Stimulated activated CD8-positive, alpha-beta memory T cell treated with anti-CD3 and anti-CD28 coated beads, Interleukin-2, amount 100 ng/mL, for 48 hours (primary cell): ENCODE measurements around the gene HDDC2.
"Not testable (repeated sequence)": the region's sequence is repeated elsewhere in the genome, so short reads cannot be mapped to it uniquely, and the experiment has no call there.

Experiments
- DNase-seq, 2 donors: peaks; one replicate each; pipeline ENCODE4 v3.0.0-alpha.2; 2020; ENCODE audit warnings: low read depth in 2 of 2

HDDC2 gene

DNA sequence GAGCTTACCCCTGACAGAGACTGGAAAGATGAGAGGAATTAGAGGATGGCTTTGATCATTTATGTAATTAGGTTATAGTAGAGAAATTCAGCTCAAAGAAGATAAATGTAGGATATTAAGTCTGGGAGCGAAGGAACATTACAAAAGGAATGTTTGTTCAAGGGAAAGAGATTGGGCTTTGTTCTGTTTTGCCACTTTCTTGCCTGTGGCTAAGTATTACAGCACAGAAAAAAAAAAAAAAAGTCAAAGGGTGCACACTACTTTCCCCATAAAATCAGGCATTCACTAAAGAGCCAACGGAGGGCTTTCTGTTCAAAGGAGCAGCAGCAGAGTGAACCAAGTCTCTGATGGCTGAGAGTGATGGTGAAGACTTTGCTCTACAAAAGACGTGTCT, 5.0 kb upstream of the HDDC2 start:
- DNase-seq, result no peak

DNA sequence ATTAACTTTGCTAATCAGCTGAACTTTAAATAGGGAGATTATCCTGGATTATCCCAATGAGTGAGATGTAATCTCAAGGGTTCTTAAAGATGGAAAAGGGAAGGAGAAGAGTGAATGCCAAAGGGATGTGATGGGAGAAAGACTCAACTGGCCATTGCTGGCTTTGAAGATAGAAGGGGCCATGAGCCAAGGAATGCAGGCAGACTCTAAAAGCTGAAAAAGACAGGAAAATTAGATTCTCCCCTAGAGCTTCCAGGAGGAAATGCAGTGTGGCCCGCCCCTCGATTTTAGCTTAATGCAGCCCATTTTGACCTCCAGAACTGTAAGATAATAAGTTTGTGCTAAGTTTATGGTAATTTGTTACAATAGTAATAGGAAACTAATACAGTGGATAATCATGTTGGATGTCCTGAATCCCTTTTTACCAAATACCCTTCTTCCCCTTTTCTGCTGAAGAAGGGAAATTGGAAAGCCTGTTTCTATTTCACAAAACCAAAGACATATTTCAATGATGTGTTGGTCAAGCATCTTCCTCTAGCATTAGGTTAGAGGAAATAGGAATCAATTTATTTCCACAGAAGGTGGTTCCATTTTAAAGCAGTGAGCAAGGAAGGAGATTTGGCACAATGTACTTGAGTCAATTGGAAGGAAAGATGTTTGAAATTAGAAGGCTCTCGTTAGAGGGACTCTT, 3.3 kb upstream of the HDDC2 start:
- DNase-seq, result no peak

- no peak for DNase-seq
These were observed 1.7 kb upstream of the HDDC2 start for GRCh38 chr6:125303512-125303854.

DNA sequence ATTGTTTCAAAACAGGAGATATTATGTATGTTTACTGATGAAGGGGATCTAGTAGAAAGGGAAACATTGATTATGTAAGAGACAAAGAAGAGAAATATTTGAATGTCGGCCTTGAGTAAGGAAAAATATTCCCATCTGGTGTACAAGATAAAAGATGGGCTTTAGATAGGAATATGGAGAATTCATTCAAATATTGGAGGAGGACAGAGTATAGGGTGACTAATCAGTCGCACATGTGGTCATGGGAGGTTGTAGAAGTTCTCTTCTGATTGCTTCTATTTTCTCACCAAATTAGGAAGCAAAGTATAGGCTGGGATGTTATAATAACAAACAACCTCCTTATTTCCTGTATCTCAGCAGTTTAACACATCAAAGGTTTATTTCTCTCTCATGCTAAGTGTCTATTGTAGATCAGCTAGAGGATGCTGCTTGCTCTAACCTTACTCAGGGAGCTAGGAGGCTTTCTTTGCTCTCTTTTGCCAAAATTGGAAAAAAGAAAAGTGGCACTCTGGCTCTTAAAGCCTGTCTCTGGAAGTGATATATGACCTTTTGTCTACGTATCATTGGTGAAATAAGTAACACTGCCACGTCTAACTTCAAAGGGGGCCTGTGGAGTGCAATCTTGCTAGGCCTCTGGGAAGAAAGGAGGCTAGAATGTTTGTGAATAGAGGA, 1.2 kb upstream of the HDDC2 start:
- no peak for DNase-seq

GRCh38 chr6:125300992-125301434, 754 bp downstream of the HDDC2 start:
- DNase-seq, result no peak

DNA sequence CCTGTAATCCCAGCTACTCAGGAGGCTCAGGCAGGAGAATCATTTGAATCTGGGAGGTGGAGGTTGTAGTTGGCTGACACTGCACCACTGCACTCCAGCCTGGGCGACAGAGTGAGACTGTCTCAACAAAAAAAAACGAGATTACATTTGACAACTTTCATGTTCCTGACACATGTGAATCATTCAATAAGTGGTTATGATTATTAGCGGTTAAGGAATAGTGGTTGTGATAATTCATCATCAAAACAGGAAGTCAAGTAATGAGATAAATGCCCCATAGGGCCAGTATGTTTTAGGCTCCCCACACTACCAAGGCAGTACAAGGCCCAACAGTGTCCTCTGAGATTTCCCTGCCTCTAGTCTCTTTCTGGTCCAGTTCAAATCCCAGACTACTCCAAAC, 2.5 kb downstream of the HDDC2 start:
- no peak for DNase-seq

GRCh38 chr6:125296471-125296870, 5.3 kb downstream of the HDDC2 start:
- no peak for DNase-seq

- DNase-seq, result no peak
These were observed 6.8 kb downstream of the HDDC2 start for GRCh38 chr6:125294925-125295324.

- no peak for DNase-seq
These were observed 7.7 kb downstream of the HDDC2 start for GRCh38 chr6:125294036-125294435.

DNA sequence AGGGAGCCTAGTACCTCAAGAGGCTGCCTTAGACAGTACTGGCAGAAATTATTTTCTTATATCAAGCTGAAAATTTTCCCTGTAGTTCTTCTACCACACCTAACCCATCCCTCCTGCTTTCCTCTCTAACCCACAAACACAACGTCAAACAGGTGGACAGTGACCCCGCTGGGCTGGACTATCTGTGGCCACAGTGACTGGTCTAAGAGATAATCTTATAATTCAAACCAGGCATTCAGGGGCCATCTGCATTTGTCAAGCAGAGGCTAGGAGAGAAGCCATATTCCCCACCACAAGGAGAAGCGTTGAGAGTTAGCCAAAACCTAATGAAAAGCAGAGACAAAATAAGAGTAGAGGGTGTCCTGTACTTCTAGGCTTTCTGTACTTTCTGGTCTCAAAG, 8.2 kb downstream of the HDDC2 start:
- no peak for DNase-seq

- DNase-seq, result no peak
These were observed 14.0 kb downstream of the HDDC2 start for GRCh38 chr6:125287718-125288117.

DNA sequence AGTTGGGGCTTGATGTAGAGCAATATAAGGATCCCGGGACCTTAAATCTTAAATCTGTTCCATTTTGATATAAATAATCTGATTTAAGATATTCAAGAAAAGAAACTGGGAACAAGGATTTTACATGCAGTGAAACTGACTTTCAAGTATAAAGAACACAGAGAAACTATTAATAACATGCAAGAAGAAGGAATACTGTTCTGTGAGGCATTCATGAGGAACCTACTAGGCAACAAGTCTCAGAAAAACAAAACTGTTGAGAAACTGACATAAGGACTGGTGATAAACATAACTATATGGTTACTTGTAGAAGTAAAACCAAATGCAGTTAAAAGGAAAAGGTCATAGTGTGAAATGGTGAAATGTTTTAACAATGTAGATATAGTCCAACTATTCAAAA, 15.8 kb downstream of the HDDC2 start:
- no peak for DNase-seq

DNA sequence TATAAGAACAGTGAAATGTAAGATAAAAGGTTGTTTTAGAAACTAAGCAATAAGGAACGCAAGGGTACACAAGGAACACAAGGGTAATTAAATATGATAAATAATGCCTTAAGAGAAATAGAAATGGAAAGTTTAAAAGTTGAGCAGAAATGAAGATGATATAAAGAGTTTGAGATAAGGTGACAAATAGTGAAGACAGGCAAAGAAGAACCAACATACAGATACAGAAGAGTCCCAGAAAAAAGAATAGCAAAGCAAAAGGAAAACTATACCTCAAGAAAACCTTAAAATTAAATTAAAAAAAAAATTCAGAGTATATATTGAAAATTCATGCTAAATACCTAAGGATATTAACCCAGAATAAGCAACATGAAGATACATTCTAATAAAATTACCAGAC, 16.4 kb downstream of the HDDC2 start:
- no peak for DNase-seq

DNA sequence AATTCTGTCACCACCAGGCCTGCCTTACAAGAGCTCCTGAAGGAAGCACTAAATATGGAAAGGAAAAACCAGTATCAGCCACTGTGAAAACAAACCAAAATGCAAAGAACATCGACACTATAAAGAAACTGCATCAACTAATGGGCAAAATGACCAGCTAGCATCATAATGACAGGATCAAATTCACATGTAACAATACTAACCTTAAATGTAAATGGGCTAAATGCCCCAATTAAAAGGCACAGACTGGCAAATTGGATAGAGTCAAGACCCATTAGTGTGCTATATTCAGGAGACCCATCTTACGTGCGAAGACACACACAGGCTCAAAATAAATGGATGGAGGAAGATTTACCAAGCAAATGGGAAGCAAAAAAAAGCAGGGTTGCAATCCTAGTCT, 19.3 kb downstream of the HDDC2 start:
- DNase-seq, result not testable (repeated sequence)

DNA sequence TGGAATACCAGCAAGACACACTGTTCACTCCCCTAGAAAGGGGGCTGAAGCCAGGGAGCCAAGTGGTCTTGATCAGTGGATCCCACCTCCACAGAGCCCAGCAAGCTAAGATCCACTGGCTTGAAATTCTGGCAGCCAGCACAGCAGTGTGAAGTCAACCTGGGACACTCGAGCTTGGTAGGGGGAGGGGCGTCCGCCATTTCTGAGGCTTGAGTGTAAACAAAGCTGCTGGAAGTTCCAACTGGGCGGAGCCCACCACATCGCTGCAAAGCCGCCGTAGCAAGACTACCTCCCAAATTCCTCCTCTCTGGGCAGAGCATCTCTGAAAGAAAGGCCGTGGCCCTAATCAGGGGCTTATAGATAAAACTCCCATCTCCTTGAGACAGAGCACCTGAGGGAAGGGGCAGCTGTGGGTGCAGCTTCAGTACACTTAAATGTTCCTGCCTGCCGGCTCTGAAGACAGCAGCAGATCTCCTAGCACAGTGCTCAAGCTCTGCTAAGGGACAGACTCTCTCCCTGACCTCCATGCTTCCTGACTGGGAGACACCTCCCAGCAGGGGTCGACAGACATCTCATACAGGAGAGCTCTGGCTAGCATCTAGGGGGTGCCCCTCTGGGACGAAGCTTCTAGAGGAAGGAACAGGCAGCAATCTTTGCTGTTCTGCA, 21.3 kb downstream of the HDDC2 start:
- not testable (repeated sequence) for DNase-seq

DNA sequence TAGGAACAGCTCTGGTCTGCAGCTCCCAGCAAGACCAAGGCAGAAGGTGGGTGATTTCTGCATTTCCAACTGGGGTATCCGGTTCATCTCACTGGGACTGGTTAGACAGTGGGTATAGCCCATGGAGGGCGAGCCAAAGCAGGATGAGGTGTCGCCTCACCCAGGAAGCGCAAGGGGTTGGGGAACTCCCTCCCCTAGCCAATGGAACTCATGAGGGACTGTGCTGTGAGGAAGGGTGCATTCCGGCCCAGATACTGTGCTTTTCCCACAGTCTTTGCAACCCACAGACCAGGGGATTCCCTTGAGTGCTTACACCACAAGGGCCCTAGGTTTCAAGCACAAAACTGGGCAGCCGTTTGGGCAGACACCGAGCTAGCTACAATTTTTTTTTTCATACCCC, 21.8 kb downstream of the HDDC2 start:
- DNase-seq, result no peak

GRCh38 chr6:125277838-125278237, 23.9 kb downstream of the HDDC2 start:
- DNase-seq, result no peak

- no peak for DNase-seq
These were observed 26.0 kb downstream of the HDDC2 start for GRCh38 chr6:125275779-125276178.

GRCh38 chr6:125274935-125275334, 26.8 kb downstream of the HDDC2 start:
- DNase-seq, result no peak

GRCh38 chr6:125273965-125274364, 27.8 kb downstream of the HDDC2 start:
- no peak for DNase-seq

- no peak for DNase-seq
These were observed 28.5 kb downstream of the HDDC2 start for GRCh38 chr6:125273251-125273650.

- DNase-seq, result no peak
These were observed 30.1 kb downstream of the HDDC2 start for GRCh38 chr6:125271486-125272159.

GRCh38 chr6:125270380-125270779, 31.4 kb downstream of the HDDC2 start:
- DNase-seq, result no peak
